HG03060 (cell line): Measurements from ENCODE around the gene UBE2E1.

Experiments
- ATAC-seq: cut with Tn5 transposase; IDR thresholded peaks from one replicate; pipeline ENCODE4 v1.9.1; 2021; ENCODE audit warnings: low read depth, moderate number of reproducible peaks; ENCODE audit not compliant: unreplicated experiment

UBE2E1 gene

GRCh38 chr3:23940775-23941174, 135.0 kb downstream of the UBE2E1 start:
- no peak for ATAC-seq
